Activated CD8-positive, alpha-beta T cell treated with anti-CD3 and anti-CD28 coated beads for 36 hours (primary cell): ENCODE results near the gene HBG1. TPM values are rescaled to one million over a fixed set of nuclear protein-coding genes. Genes with fewer than 3 reads are reported as not detected.
"Not testable (repeated sequence)": the region's sequence is repeated elsewhere in the genome, so short reads cannot be mapped to it uniquely, and the experiment has no call there.

ENCODE experiments used
- ATAC-seq: fragments of 200-7000 bp; cut with Tn5 transposase; one replicate; pipeline ENCODE4 v1.10.0; 2021; ENCODE audit warnings: mild to moderate bottlenecking, moderate library complexity
- CTCF ChIA-PET: fragments of 350-600 bp; sonication (Branson Sonifier 250); formaldehyde crosslinking; loops from one replicate; lab custom pipeline; 2021; ENCODE audit warnings: antibody characterized with exemption; lab: Charles Lee
- POLR2A ChIA-PET: fragments of 350-600 bp; sonication (Branson Sonifier 250); formaldehyde crosslinking; loops from one replicate; lab custom pipeline; 2021; ENCODE audit warnings: antibody characterized with exemption; lab: Charles Lee
- DNase-seq: peaks from one replicate; pipeline ENCODE4 v3.0.0-alpha.2; 2020
- H3K27ac Mint-ChIP-seq: one replicate; pipeline ENCODE4 v1.8.0; 2021; ENCODE audit warnings: mild to moderate bottlenecking, mixed read lengths
- H3K27me3 Mint-ChIP-seq: one replicate; pipeline ENCODE4 v1.8.0; 2021; ENCODE audit warnings: mixed read lengths
- H3K36me3 Mint-ChIP-seq: one replicate; pipeline ENCODE4 v1.8.0; 2021; ENCODE audit warnings: low read depth, mixed read lengths
- H3K4me1 Mint-ChIP-seq: one replicate; pipeline ENCODE4 v1.8.0; 2021; ENCODE audit warnings: low read depth, mixed read lengths
- H3K4me3 Mint-ChIP-seq: one replicate; pipeline ENCODE4 v1.8.0; 2021; ENCODE audit warnings: mild to moderate bottlenecking, moderate library complexity, mixed read lengths
- H3K9me3 Mint-ChIP-seq: one replicate; pipeline ENCODE4 v1.8.0; 2021; ENCODE audit warnings: mixed read lengths
- CTCF ChIP-seq: fragments of 200-600 bp; IDR thresholded peaks from one replicate; pipeline ENCODE4 v1.8.0; 2022; ENCODE audit warnings: antibody characterized with exemption, mild to moderate bottlenecking
- intact Hi-C: fragments of 100-400 bp; cut with micrococcal nuclease; formaldehyde crosslinking; loops from one replicate; pipeline ENCODE4 v1.10.0; 2022
- total RNA-seq, 2 experiments: library from RNA; stranded (reverse); gene quantifications; one replicate each; pipeline ENCODE4 v1.2.3, GENCODE V29; 2021

HBG1 gene
- not detected for total RNA-seq

GRCh38 chr11:5249807-5250396 is at the start of gene HBG1:
Gene HBG1, minus strand, starts transcription at chr11:5249857. Its CDS starts 53 bp downstream, at chr11:5249804.
- DNase-seq, H3K9me3 Mint-ChIP-seq, H3K27ac Mint-ChIP-seq, POLR2A ChIA-PET, H3K4me3 Mint-ChIP-seq, H3K4me1 Mint-ChIP-seq, intact Hi-C loops, CTCF ChIA-PET, H3K36me3 Mint-ChIP-seq, ATAC-seq, H3K27me3 Mint-ChIP-seq: not testable (repeated sequence)

GRCh38 chr11:5298451-5298850 is 48.8 kb upstream of the HBG1 start:
- intact Hi-C loops, result no loop called here
- no peaks in the 10 kb centered on the region for H3K4me1 Mint-ChIP-seq
- H3K4me3 Mint-ChIP-seq, result no peak overlapping the region
- ATAC-seq (no peak), DNase-seq (no peak)
- CTCF ChIA-PET, result no interaction called here
- no peaks in the 10 kb centered on the region for H3K9me3 Mint-ChIP-seq
- no peaks in the 10 kb centered on the region for H3K27me3 Mint-ChIP-seq
- no peak for TF ChIP-seq CTCF
- H3K27ac Mint-ChIP-seq, result no peak overlapping the region
- POLR2A ChIA-PET, result no interaction called here
- no peaks in the 10 kb centered on the region for H3K36me3 Mint-ChIP-seq

- Mint-ChIP-seq H3K27ac (no peak overlapping the region), H3K36me3 (no peaks in the 10 kb centered on the region), H3K9me3 (no peaks in the 10 kb centered on the region), H3K4me3 (no peak overlapping the region), H3K4me1 (no peaks in the 10 kb centered on the region), H3K27me3 (no peaks in the 10 kb centered on the region)
- TF ChIP-seq CTCF, result no peak
- no peak for DNase-seq
- CTCF ChIA-PET, result no interaction called here
- ATAC-seq, result no peak
- POLR2A ChIA-PET, result no interaction called here
- intact Hi-C loops, result no loop called here
Observed at GRCh38 chr11:5297721-5298323, 48.2 kb upstream of the HBG1 start.

- POLR2A ChIA-PET, H3K27me3 Mint-ChIP-seq, H3K36me3 Mint-ChIP-seq, H3K4me1 Mint-ChIP-seq, ATAC-seq, CTCF ChIA-PET, H3K27ac Mint-ChIP-seq, intact Hi-C loops, DNase-seq, H3K4me3 Mint-ChIP-seq, H3K9me3 Mint-ChIP-seq: not testable (repeated sequence)
Observed at GRCh38 chr11:5294342-5294995, 44.8 kb upstream of the HBG1 start.

- no peak for ATAC-seq
Observed at GRCh38 chr11:5293028-5293427, 43.4 kb upstream of the HBG1 start.

More at GRCh38 chr11:5293028-5293427, 43.4 kb upstream of the HBG1 start:
- no peaks in the 10 kb centered on the region for H3K36me3 Mint-ChIP-seq
- no peaks in the 10 kb centered on the region for H3K9me3 Mint-ChIP-seq
- no peak overlapping the region for H3K27ac Mint-ChIP-seq
- CTCF ChIA-PET, result no interaction called here
- intact Hi-C loops, result no loop called here
- DNase-seq, result no peak
- peaks cover 1% of the 10 kb centered on the region for H3K27me3 Mint-ChIP-seq
- no peak overlapping the region for H3K4me3 Mint-ChIP-seq
- POLR2A ChIA-PET, result no interaction called here
- H3K4me1 Mint-ChIP-seq, result no peaks in the 10 kb centered on the region
- TF ChIP-seq CTCF, result no peak
